ENCODE measurements around the gene MYOZ2.
"Not testable (repeated sequence)": the region's sequence is repeated elsewhere in the genome, so short reads cannot be mapped to it uniquely, and the experiment has no call there.

The MYOZ2 gene

DNA sequence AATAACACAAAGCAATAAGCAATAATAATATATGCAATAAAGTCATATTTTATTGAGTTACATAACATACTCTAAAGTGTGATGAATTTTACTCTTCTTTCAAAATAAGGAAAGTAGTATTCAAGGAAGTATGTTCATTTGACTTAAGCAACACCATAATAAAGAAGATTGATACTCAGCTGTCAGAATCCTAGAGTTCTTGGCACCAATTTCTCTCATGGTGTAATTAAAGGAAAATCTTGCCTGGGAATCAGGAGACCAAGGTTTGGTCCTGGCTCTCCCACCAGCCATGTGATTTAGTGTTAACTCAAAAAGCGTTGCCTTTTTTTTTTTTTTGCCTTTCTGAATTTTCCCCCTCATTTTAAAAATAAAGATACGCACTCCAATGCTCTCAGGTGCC lies 17.1 kb downstream of the MYOZ2 start:
- H3K4me3 ChIP-seq (ENCODE audit: low read length), result no peak overlapping the region
- TF ChIP-seq, protein P1, sequence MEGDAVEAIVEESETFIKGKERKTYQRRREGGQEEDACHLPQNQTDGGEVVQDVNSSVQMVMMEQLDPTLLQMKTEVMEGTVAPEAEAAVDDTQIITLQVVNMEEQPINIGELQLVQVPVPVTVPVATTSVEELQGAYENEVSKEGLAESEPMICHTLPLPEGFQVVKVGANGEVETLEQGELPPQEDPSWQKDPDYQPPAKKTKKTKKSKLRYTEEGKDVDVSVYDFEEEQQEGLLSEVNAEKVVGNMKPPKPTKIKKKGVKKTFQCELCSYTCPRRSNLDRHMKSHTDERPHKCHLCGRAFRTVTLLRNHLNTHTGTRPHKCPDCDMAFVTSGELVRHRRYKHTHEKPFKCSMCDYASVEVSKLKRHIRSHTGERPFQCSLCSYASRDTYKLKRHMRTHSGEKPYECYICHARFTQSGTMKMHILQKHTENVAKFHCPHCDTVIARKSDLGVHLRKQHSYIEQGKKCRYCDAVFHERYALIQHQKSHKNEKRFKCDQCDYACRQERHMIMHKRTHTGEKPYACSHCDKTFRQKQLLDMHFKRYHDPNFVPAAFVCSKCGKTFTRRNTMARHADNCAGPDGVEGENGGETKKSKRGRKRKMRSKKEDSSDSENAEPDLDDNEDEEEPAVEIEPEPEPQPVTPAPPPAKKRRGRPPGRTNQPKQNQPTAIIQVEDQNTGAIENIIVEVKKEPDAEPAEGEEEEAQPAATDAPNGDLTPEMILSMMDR (conservative IDR thresholded peaks at IDR 0.05; ENCODE audit: low read length), result no peak
- DNase-seq (ENCODE audit: low read depth), result no peak

DNA sequence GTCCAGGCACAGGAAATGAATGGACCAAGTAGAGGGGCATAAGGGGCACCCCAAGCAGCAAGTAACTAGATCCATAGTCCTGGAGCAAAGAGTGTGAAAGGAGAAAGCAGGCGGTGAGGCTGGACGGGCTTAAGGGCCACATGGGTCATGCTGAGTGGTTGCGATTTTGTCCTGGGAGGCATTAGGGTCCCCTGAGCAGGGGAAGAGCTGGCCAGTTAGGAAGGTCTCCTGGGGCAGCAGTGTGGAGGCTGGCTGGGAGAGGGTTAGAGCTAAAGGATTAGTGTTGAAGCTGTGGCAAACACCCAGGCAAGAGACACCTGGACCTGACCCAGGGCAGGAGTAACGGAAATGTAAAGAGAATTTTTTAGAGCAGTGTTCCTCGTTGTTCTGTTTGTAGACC lies 26.5 kb downstream of the MYOZ2 start:
- H3K4me3 ChIP-seq (ENCODE audit: low read length), result no peak overlapping the region
- DNase-seq (ENCODE audit: low read depth), result no peak
- TF ChIP-seq, protein P1 (conservative IDR thresholded peaks at IDR 0.05; ENCODE audit: low read length), result no peak

DNA sequence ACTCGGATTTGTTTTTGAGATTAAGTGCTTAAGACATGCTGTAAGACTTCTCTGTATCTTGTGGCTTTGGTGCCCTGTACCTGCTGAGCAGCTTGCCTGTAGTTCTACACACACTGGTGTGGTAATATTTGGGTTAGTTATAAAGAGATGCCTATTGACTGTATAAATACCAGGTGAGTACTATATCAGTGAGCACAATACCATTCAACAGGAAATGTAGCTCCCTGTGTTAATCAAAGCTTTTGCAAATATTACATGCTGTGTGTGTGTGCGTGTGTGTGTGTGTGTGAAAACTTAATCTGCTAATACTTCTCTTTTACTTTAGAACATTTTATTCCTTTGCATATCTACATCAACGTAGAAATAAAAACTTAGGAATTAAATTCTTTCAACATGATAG lies 30.1 kb downstream of the MYOZ2 start:
- TF ChIP-seq, protein P1 (conservative IDR thresholded peaks at IDR 0.05; ENCODE audit: low read length), result no peak
- H3K4me3 ChIP-seq (ENCODE audit: low read length), result no peak overlapping the region
- no peak for DNase-seq (ENCODE audit: low read depth)

DNA sequence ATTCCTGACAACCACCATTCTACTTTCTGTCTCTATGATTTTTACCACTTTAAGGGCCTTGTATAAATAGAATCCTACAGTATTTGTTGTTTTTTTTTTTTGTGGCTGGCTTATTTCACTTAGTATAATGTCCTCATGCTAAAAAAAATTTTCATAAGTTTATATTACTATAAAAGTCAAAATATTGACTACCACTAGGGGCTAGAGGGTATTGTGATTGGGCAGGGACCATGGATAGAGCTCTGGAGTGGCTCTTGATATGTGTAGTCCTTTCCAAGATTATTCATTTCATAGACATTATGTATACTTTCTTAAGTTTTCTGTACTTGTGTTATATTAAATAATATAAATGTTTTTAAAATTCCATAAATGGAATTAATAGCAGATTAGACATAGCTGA lies 34.6 kb downstream of the MYOZ2 start:
- H3K4me3 ChIP-seq (ENCODE audit: low read length), result no peak overlapping the region
- DNase-seq (ENCODE audit: low read depth), result no peak

DNA sequence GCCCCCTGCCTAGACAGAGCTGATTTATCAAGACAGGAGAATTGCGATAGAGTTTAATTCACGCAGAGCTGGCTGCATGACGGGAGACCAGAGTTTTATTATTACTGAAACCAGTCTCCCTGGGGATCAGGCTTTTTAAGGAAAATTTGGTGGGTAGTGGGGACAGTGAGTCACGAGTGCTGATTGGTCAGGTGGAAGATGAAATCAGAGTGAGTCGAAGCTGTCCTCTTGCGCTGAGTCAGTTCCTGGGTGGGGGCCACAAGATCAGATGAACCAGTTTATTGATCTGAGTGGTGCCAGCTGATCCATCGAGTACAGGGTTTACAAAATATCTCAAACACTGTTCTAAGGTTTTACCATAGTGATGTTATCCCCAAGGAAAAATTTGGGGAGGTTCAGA lies 36.6 kb downstream of the MYOZ2 start:
- TF ChIP-seq, protein P1 (conservative IDR thresholded peaks at IDR 0.05; ENCODE audit: low read length), result no peak
- no peak for DNase-seq (ENCODE audit: low read depth)

More for the DNA sequence above, 34.6 kb downstream of the MYOZ2 start:
- TF ChIP-seq, protein P1 (conservative IDR thresholded peaks at IDR 0.05; ENCODE audit: low read length), result 0 out of 2 replicates have a peak, but pooled peaks have one; percentile 7

DNA sequence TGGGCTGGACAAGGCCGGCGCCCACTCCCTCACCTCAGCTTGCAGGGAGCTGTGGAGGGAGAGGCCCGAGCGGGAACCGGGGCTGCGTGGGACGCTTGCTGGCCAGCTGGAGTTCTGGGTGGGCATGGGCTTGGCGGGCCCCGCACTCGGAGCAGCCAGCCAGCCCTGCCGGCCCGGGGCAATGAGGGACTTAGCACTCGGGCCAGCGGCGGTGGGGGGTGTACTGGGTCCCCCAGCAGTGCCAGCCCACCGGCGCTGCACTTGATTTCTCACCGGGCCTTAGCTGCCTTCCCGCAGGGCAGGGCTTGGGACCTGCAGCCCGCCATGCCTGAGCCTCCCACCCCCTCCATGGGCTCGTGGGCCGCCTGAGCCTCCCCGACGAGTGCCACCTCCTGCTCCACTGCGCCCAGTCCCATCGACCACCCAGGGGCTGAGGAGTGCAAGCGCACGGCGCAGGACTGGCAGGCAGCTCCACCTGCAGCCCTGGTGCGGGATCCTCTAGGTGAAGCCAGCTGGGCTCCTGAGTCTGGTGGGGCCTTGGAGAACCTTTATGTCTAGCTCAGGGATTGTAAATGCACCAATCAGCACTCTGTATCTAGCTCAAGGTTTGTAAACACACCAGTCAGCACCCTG lies 38.2 kb downstream of the MYOZ2 start:
- DNase-seq (ENCODE audit: low read depth); H3K4me3 ChIP-seq (ENCODE audit: low read length): not testable (repeated sequence)

More for the DNA sequence above, 36.6 kb downstream of the MYOZ2 start:
- H3K4me3 ChIP-seq (ENCODE audit: low read length), result no peak overlapping the region

DNA sequence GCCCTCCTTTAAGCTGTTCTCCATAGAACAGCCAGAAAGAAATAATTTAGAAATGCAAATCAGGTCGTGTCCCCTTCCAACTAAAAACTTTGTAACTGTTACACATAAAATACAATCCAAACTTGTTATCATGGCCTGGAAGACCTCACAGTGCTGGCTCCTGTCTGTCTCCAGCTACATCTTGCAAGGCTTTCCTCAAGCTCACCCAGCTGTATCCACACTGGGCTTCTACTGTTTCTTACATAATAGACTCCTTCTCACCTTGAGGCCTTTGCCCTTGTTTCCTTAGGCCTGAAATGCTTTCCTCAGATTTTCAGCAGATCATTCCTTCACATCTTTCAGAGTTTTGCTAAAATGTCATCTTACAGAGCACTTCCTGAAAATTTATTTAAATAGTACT lies 43.4 kb downstream of the MYOZ2 start:
- no peak overlapping the region for H3K4me3 ChIP-seq (ENCODE audit: low read length)
- TF ChIP-seq, protein P1 (conservative IDR thresholded peaks at IDR 0.05; ENCODE audit: low read length), result no peak
- DNase-seq (ENCODE audit: low read depth), result no peak
